NB4 (cell line): ENCODE results near the gene ZKSCAN2.

Experiments
- DNase-seq: peaks from one replicate; pipeline ENCODE4 v3.0.0; 2010; ENCODE audit warnings: low read depth
- H3K4me3 ChIP-seq: one replicate; pipeline ENCODE4 v1.5.1; 2011; ENCODE audit warnings: mild to moderate bottlenecking, low read depth, low read length, moderate library complexity
- CTCF ChIP-seq: IDR thresholded peaks from one replicate; pipeline ENCODE4 v1.5.1; 2012; ENCODE audit warnings: low read depth, low read length
- MAX ChIP-seq: IDR thresholded peaks from 2 replicates; pipeline ENCODE4 v1.6.1; 2011; ENCODE audit warnings: low read depth, low read length
- MYC ChIP-seq: IDR thresholded peaks from 2 replicates; pipeline ENCODE4 v1.6.1; 2011; ENCODE audit warnings: low read depth, low read length
- POLR2A ChIP-seq: IDR thresholded peaks from 2 replicates; pipeline ENCODE4 v1.6.1; 2011; ENCODE audit warnings: mild to moderate bottlenecking; ENCODE audit not compliant: insufficient read length; ENCODE audit errors: extremely low read depth

ZKSCAN2 gene

GRCh38 chr16:25253322-25253721 lies 4.3 kb downstream of the ZKSCAN2 start:
- no peak for DNase-seq
- TF ChIP-seq MYC (no peak), POLR2A (no peak), MAX (no peak), CTCF (no peak)
- H3K4me3 ChIP-seq, result no peak overlapping the region

- no peak overlapping the region for H3K4me3 ChIP-seq
- no peak for DNase-seq
These were observed 7.2 kb downstream of the ZKSCAN2 start for GRCh38 chr16:25250467-25250866.

GRCh38 chr16:25235991-25236390 lies 21.7 kb downstream of the ZKSCAN2 start:
- TF ChIP-seq POLR2A (no peak), MAX (no peak)
- no peak overlapping the region for H3K4me3 ChIP-seq
- DNase-seq, result no peak

More at GRCh38 chr16:25250467-25250866, 7.2 kb downstream of the ZKSCAN2 start:
- TF ChIP-seq POLR2A (no peak), CTCF (no peak), MYC (no peak), MAX (no peak)

- DNase-seq, result no peak
- no peak overlapping the region for H3K4me3 ChIP-seq
- TF ChIP-seq MYC (no peak), POLR2A (no peak)
These were observed 29.3 kb downstream of the ZKSCAN2 start for GRCh38 chr16:25228372-25228771.

- TF ChIP-seq MYC (no peak), CTCF (no peak), POLR2A (no peak), MAX (no peak)
These were observed 32.8 kb downstream of the ZKSCAN2 start for GRCh38 chr16:25224731-25225319.

GRCh38 chr16:25223964-25224363 lies 33.7 kb downstream of the ZKSCAN2 start:
- H3K4me3 ChIP-seq, result no peak overlapping the region
- no peak for DNase-seq
- TF ChIP-seq MAX (no peak), POLR2A (no peak), MYC (no peak)

More at GRCh38 chr16:25224731-25225319, 32.8 kb downstream of the ZKSCAN2 start:
- no peak for DNase-seq
- no peak overlapping the region for H3K4me3 ChIP-seq

- TF ChIP-seq CTCF (no peak), MAX (no peak), MYC (no peak), POLR2A (no peak)
- no peak overlapping the region for H3K4me3 ChIP-seq
- no peak for DNase-seq
These were observed 34.7 kb downstream of the ZKSCAN2 start for GRCh38 chr16:25222959-25223358.
